Stomach (tissue), 9 donors: ENCODE results near the gene SDHB. TPM values are rescaled to one million over a fixed set of nuclear protein-coding genes. Genes with fewer than 3 reads are reported as not detected.

Experiments used
- DNase-seq, 2 donors: peaks; one replicate each; pipeline versions ENCODE4 v3.0.0 to v3.0.0-alpha.2; 2013 to 2019
- H3K27ac ChIP-seq, 5 donors: fragments of 200-600 bp in 4 of 5; sonication (generic) in 4 of 5; one replicate each; pipeline ENCODE4 v1.5.1; 2013 to 2019; ENCODE audit warnings: mild to moderate bottlenecking in 1 of 5, moderate library complexity in 1 of 5
- H3K27me3 ChIP-seq, 3 donors: fragments of 200-600 bp; sonication (generic); one replicate each; pipeline ENCODE4 v1.5.1; 2017 to 2019; ENCODE audit warnings: mixed run types in 1 of 3
- H3K36me3 ChIP-seq, 4 donors: fragments of 200-600 bp; sonication (generic); 1 replicate in 3 of 4; 2 replicates in 1 of 4; pipeline ENCODE4 v1.5.1; 2016 to 2019
- H3K4me1 ChIP-seq, 4 donors: fragments of 200-600 bp; sonication (generic); one replicate each; pipeline ENCODE4 v1.5.1; 2016 to 2019
- H3K4me3 ChIP-seq, 4 donors: fragments of 200-600 bp; sonication (generic) in 3 of 4; one replicate each; pipeline ENCODE4 v1.5.1; 2016 to 2019; ENCODE audit warnings: mild to moderate bottlenecking in 1 of 4
- H3K9me3 ChIP-seq, 4 donors: fragments of 200-600 bp; sonication (generic); one replicate each; pipeline ENCODE4 v1.5.1; 2016 to 2019
- CTCF ChIP-seq, 7 experiments: fragments of 450-650 bp in 4 of 7; fragments of 200-600 bp in 3 of 7; sonication (generic) in 3 of 7; IDR thresholded peaks; one replicate each; pipeline ENCODE4 v1.5.1; 2016 to 2019; ENCODE audit warnings: antibody characterized with exemption in 7 of 7, control low read depth in 2 of 7, mild to moderate bottlenecking in 1 of 7
- EP300 ChIP-seq: sonication (generic); formaldehyde crosslinking; IDR thresholded peaks from one replicate; pipeline ENCODE4 v1.6.1; 2017; ENCODE audit warnings: antibody characterized with exemption
- POLR2A ChIP-seq, 4 donors: fragments of 450-650 bp; IDR thresholded peaks; one replicate each; pipeline ENCODE4 v1.6.1; 2016; ENCODE audit warnings: antibody characterized with exemption in 4 of 4, control low read depth in 2 of 4, mild to moderate bottlenecking in 1 of 4, moderate library complexity in 1 of 4
- POLR2AphosphoS5 ChIP-seq, 3 donors: sonication (generic); formaldehyde crosslinking; IDR thresholded peaks; one replicate each; pipeline ENCODE4 v1.6.1; 2016; ENCODE audit warnings: antibody characterized with exemption in 3 of 3
- WGBS, 5 donors: extraction: QIAGEN DNeasy Blood & Tissue Kit in 3 of 5; methylation state at CpG; one replicate each; pipeline versions ENCODE4 v1.1.5 to v1.1.7; 2013 to 2018; 5-methylcytosine and 5-hydroxymethylcytosine counted together
- intact Hi-C: fragments of 100-400 bp; cut with DNase I; formaldehyde crosslinking; loops from one replicate; pipeline ENCODE4 v1.15.1; 2023; ENCODE audit warnings: low total_unique reads
- polyA plus RNA-seq, 3 donors: library from polyadenylated mRNA; stranded (reverse); fragments of 200-250 nt; gene quantifications; one replicate each; pipeline ENCODE4 v1.2.3, GENCODE V29; 2013
- total RNA-seq, 5 donors: library from RNA; depleted of rRNA; stranded (reverse); fragments of >200 nt; gene quantifications; one replicate each; pipeline versions ENCODE4 v1.1.0 to v1.2.3, GENCODE V29; 2014 to 2016
- donor health status: healthy with polysubstance abuse.
- donor health status: Bipolar disorder and iron deficiency.
- donor health status: healthy.

The SDHB gene
- total and polyA plus RNA-seq, 8 donors, result 42.6 to 246 (median 121) TPM

DNA sequence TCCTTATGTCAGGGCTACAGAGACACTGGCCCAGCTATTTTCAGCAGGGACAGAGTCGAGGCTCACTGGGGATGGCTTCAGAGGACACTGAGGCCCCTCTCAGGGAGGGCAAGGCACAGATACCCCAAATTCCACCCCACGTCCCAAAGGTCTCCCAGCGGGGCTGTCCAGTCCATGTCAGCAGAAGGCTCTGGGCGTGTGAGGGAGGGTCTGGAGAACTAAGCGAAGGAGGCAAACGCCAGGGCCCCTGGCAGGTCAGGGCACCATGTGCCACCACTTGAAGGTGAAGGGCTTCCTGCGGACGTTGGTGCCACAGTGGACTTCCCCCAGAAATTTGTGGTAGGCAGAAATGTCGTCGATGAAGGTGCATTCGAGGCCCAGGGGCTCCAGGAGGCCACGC lies 15.0 kb upstream of the SDHB start:
- intact Hi-C loops, result no loop called here
- no peaks in the 10 kb centered on the region for H3K4me1 ChIP-seq
- H3K27ac ChIP-seq, result no peak overlapping the region
- no peak overlapping the region for H3K4me3 ChIP-seq
- H3K9me3 ChIP-seq, result peaks cover 0 to 11% (median 8%) of the 10 kb centered on the region in 4 donors
- TF ChIP-seq CTCF (IDR thresholded peaks at IDR 0.05) (no peak), EP300 (no peak), POLR2A (IDR thresholded peaks at IDR 0.05) (no peak), POLR2AphosphoS5 (IDR thresholded peaks at IDR 0.05) (no peak)
- no peaks in the 10 kb centered on the region for H3K27me3 ChIP-seq
- 80 to 86% (median 80%) methylated on average over 12 of the region's 12 CpGs for WGBS, 5 donors
- H3K36me3 ChIP-seq, result no peaks in the 10 kb centered on the region
- no peak for DNase-seq

DNA sequence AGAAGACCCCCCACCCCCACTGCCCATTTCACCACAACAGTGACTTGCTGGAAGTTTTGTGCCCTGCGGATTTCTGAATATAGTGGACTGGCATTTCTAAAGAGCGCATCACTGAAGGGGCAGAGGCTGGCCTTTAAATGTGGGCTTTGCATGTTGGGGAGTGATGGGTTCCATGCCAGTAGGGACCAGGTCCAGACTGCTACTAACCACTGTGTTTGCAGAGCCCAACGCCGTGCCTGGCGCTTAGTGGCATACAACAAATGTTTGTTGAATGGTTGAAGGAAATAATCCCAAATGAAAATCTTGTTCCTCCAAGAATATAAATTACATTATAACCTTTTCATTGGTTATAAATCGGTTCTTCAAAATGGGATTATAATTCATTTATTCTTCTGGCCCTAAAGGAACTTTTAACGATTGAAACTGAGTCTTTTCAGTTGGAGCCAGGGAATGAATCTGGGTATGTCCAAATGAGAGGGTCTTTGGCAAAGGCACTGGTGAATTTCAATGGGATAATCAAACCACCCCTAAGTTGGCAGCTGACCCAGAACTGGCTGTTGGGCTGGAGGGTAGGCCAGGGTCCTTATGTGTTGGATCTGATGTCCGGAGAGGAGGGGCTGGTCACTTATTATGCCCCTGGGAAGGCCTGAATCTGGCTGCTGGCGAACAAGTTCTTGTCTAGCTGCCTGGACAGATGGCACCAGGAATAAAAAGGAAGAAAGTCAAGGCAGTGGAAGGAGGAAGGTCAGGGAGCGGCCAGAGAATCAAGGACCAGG lies 13.8 kb upstream of the SDHB start:
- WGBS, 5 donors, result 71 to 86% (median 75%) methylated on average over 10 of the region's 10 CpGs
- no peak for TF ChIP-seq CTCF (IDR thresholded peaks at IDR 0.05)
- no peak for TF ChIP-seq POLR2A (IDR thresholded peaks at IDR 0.05)
- no peak for TF ChIP-seq POLR2AphosphoS5 (IDR thresholded peaks at IDR 0.05)
- TF ChIP-seq EP300, result no peak

DNA sequence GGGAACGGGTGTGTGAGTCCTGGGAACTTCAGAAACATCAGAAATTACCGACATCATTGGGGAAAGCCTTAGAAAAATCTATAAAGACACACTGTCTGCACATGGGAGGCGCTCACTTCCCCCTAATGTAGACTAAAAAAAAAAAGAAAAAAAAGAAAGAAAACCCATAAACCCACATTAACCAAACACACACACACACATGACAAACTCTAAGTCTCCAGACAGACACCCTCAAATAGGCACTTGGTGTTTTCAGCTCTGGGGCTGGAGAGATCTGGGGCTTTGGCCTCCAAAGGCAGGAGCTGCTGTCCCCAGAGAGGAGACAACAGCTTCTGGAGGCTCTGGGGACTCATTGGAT lies 13.2 kb upstream of the SDHB start:
- TF ChIP-seq EP300, result no peak
- no peak for TF ChIP-seq POLR2AphosphoS5 (IDR thresholded peaks at IDR 0.05)
- TF ChIP-seq CTCF (IDR thresholded peaks at IDR 0.05), result no peak
- TF ChIP-seq POLR2A (IDR thresholded peaks at IDR 0.05), result no peak
- intact Hi-C loops, result no loop called here
- 72 to 89% (median 86%) methylated on average over 3 of the region's 3 CpGs for WGBS, 5 donors

More for the DNA sequence above, 13.8 kb upstream of the SDHB start:
- DNase-seq, result no peak
- H3K4me3 ChIP-seq, result no peak overlapping the region
- H3K36me3 ChIP-seq, result no peaks in the 10 kb centered on the region
- peak overlapping the region in 2 of 5 donors; percentile 55 to 64 for H3K27ac ChIP-seq
- no peaks in the 10 kb centered on the region for H3K4me1 ChIP-seq
- intact Hi-C loops, result no loop called here
- peaks cover 0 to 11% (median 8%) of the 10 kb centered on the region in 4 donors for H3K9me3 ChIP-seq
- no peaks in the 10 kb centered on the region for H3K27me3 ChIP-seq

DNA sequence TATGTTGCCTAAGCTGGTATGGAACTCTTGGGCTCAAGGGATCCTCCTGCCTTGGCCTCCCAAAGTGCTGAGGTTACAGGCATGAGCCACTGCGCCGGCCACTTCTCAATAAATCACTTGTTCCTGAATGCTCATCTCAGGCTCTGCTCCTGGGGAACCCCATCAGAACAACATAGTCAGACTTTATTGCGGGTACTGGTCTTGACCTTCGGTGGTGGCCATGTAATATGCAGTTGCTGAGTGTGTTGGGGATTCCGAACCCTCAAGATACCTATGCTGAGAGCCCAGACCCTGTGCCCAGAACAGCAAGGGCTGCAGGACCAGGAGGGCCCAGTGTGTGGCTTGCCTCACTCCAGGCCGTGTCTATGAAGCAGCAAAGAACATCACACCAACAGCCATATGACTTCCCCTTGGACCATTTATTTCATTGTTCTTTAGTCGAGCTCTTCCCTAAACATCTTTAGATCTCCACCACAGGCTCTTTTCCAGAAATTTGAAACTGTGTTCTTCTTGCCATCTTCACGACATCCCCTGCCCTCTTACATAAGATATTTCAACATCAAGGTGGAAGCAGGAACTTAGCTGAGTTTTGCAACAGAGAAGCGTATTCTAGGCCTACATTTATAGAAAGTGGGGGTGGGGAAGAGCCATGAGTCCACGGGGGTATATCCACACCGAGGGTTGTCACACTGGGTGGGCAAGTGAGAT lies 12.7 kb upstream of the SDHB start:
- H3K4me3 ChIP-seq, result no peak overlapping the region
- no peak for DNase-seq
- no peaks in the 10 kb centered on the region for H3K27me3 ChIP-seq
- TF ChIP-seq EP300 (no peak), POLR2AphosphoS5 (IDR thresholded peaks at IDR 0.05) (no peak), CTCF (IDR thresholded peaks at IDR 0.05) (no peak), POLR2A (IDR thresholded peaks at IDR 0.05) (no peak)
- no peaks in the 10 kb centered on the region for H3K36me3 ChIP-seq
- 74 to 86% (median 81%) methylated on average over 11 of the region's 11 CpGs for WGBS, 5 donors
- H3K27ac ChIP-seq, result peak overlapping the region in 2 of 5 donors; percentile 35 to 64
- intact Hi-C loops, result no loop called here
- peaks cover 0 to 11% (median 8%) of the 10 kb centered on the region in 4 donors for H3K9me3 ChIP-seq
- peaks cover 0 to 11% (median 0%) of the 10 kb centered on the region in 4 donors for H3K4me1 ChIP-seq

More for the DNA sequence above, 13.2 kb upstream of the SDHB start:
- DNase-seq, result no peak
- H3K27me3 ChIP-seq, result no peaks in the 10 kb centered on the region
- H3K27ac ChIP-seq, result peak overlapping the region in 2 of 5 donors; percentile 55 to 64
- peaks cover 0 to 6% (median 0%) of the 10 kb centered on the region in 4 donors for H3K4me1 ChIP-seq
- H3K4me3 ChIP-seq, result no peak overlapping the region
- H3K9me3 ChIP-seq, result peaks cover 0 to 11% (median 8%) of the 10 kb centered on the region in 4 donors
- H3K36me3 ChIP-seq, result no peaks in the 10 kb centered on the region
